Natural killer cell (primary cell): ENCODE data around the gene CHSY1. TPM values are rescaled to one million over a fixed set of nuclear protein-coding genes. Genes with fewer than 3 reads are reported as not detected.
A peak's percentile ranks its signal among the peaks of the same experiment; 100 is the strongest.

Experiments
- ATAC-seq, 3 donors: fragments of 150-1000 bp in 2 of 3; fragments of 200-7000 bp in 1 of 3; cut with Tn5 transposase; 1 replicate in 1 of 3; 2 replicates in 2 of 3; pipeline ENCODE4 v1.10.0; 2021; ENCODE audit warnings: mild to moderate bottlenecking in 2 of 3, moderate library complexity in 2 of 3
- DNase-seq, 2 donors: peaks; one replicate each; pipeline versions ENCODE4 v3.0.0 to v3.0.0-alpha.2; 2013 to 2021; ENCODE audit warnings: mixed read lengths in 1 of 2
- H3K27ac ChIP-seq: one replicate; pipeline ENCODE4 v1.5.1; 2013; ENCODE audit warnings: mild to moderate bottlenecking, low read length
- H3K27me3 ChIP-seq: one replicate; pipeline ENCODE4 v1.6.1; 2013; ENCODE audit warnings: low read length; ENCODE audit not compliant: control insufficient read depth, insufficient read depth
- H3K36me3 ChIP-seq: one replicate; pipeline ENCODE4 v1.6.1; 2013; ENCODE audit warnings: low read length; ENCODE audit not compliant: control insufficient read depth, insufficient read depth
- H3K4me1 ChIP-seq: one replicate; pipeline ENCODE4 v1.6.1; 2013; ENCODE audit warnings: low read length; ENCODE audit not compliant: control insufficient read depth, insufficient read depth
- H3K4me3 ChIP-seq: one replicate; pipeline ENCODE4 v1.5.1; 2013; ENCODE audit warnings: low read length
- H3K9me3 ChIP-seq: one replicate; pipeline ENCODE4 v1.6.1; 2013; ENCODE audit warnings: low read length; ENCODE audit not compliant: control insufficient read depth, insufficient read depth
- H3K27ac Mint-ChIP-seq, 2 donors: one replicate each; pipeline ENCODE4 v1.8.0; 2022; ENCODE audit warnings: mild to moderate bottlenecking in 2 of 2, mixed read lengths in 2 of 2, moderate library complexity in 1 of 2
- H3K27me3 Mint-ChIP-seq, 2 donors: one replicate each; pipeline ENCODE4 v1.8.0; 2022; ENCODE audit warnings: low read depth in 2 of 2, mixed read lengths in 2 of 2
- H3K36me3 Mint-ChIP-seq: one replicate; pipeline ENCODE4 v1.8.0; 2022; ENCODE audit warnings: mixed read lengths
- H3K4me1 Mint-ChIP-seq, 2 donors: one replicate each; pipeline ENCODE4 v1.8.0; 2022; ENCODE audit warnings: mixed read lengths in 2 of 2
- H3K4me3 Mint-ChIP-seq: one replicate; pipeline ENCODE4 v1.8.0; 2022; ENCODE audit warnings: mild to moderate bottlenecking, moderate library complexity, mixed read lengths
- H3K9me3 Mint-ChIP-seq, 2 donors: one replicate each; pipeline ENCODE4 v1.8.0; 2022; ENCODE audit warnings: mixed read lengths in 2 of 2
- CTCF ChIP-seq: fragments of 200-600 bp; IDR thresholded peaks from one replicate; pipeline ENCODE4 v1.8.0; 2022; ENCODE audit warnings: antibody characterized with exemption
- WGBS: methylation state at CpG from one replicate; pipeline ENCODE4 v1.1.7; 2013; ENCODE audit warnings: missing lambda C conversion rate; ENCODE audit not compliant: insufficient coverage; 5-methylcytosine and 5-hydroxymethylcytosine counted together
- intact Hi-C: fragments of 100-400 bp; cut with micrococcal nuclease; formaldehyde crosslinking; loops from one replicate; pipeline ENCODE4 v1.14.2; 2022
- total RNA-seq, 4 donors: library from RNA; stranded (reverse); fragments of 120-200 nt in 1 of 4; gene quantifications; one replicate each; pipeline versions ENCODE4 v1.2.3 to v1.2.4, GENCODE V29; 2013 to 2022

CHSY1 gene
- total RNA-seq, 3 donors from 2014 or later (not counting 1 experiment from before 2014, with no cell fraction given) = 21.1 to 32.5 (median 30.8) TPM

GRCh38 chr15:101266034-101266433 lies 14.2 kb upstream of the CHSY1 start:
- intact Hi-C loops = no loop called here
- Histone ChIP-seq H3K4me1 (peaks cover 29% of the 10 kb centered on the region), H3K9me3 (no peaks in the 10 kb centered on the region), H3K36me3 (peaks cover 9% of the 10 kb centered on the region), H3K27me3 (no peaks in the 10 kb centered on the region), H3K4me3 (no peak overlapping the region), H3K27ac (no peak overlapping the region)
- ATAC-seq (no peak), DNase-seq (no peak)
- Mint-ChIP-seq H3K4me3 (no peak overlapping the region), H3K4me1 (peaks cover 8 to 12% of the 10 kb centered on the region in 2 donors), H3K9me3 (no peaks in the 10 kb centered on the region), H3K27me3 (no peaks in the 10 kb centered on the region), H3K27ac (no peak overlapping the region), H3K36me3 (peaks cover 1% of the 10 kb centered on the region)
- TF ChIP-seq CTCF = no peak
- WGBS = 83% methylated on average over 3 of the region's 3 CpGs

DNA sequence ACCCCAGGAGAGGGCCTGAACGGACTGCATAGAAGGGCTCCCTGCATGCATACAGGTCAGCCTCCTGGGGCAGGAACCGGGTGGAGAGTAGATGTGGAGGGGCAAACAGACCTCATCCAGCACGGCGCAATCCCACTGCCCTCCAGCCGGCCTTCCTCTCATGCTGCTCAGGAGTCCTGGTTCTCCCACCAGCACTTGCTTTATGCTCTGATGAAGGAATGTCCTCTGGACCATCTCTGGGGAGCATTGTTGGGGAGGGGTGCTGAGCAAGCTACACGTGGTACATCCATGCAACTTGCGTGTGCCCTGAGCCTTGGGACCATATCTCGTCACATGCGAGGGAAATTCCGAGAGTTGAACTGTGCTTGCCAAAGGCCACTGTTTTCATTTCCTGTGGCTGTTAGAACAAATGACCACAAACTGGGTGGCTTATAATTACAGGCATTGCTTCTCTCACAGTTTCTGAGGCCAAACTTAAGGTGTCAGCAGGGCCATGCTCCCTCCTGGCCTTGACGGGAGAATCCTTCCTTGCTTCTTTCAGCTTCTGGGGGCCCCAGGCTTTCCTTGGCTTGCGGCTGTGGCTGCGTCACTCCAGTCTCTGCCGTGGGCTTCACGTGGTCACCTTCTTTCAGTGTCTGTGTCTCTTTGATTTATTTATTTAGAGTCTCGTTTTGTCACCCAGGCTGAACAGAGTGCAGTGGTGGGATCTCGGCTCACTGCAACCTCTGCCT lies 13.2 kb upstream of the CHSY1 start:
- peak overlapping the region; percentile 30 for H3K27ac ChIP-seq
- no peaks in the 10 kb centered on the region for H3K9me3 Mint-ChIP-seq
- no peak overlapping the region for H3K4me3 ChIP-seq
- H3K36me3 ChIP-seq = peaks cover 3% of the 10 kb centered on the region
- intact Hi-C loops = no loop called here
- TF ChIP-seq CTCF = no peak
- H3K27me3 ChIP-seq = no peaks in the 10 kb centered on the region
- H3K4me1 Mint-ChIP-seq = peaks cover 8 to 12% of the 10 kb centered on the region in 2 donors
- no peak for DNase-seq
- no peaks in the 10 kb centered on the region for H3K36me3 Mint-ChIP-seq
- H3K4me3 Mint-ChIP-seq = no peak overlapping the region
- H3K27ac Mint-ChIP-seq = no peak overlapping the region
- 74% methylated on average over 17 of the region's 17 CpGs for WGBS
- H3K27me3 Mint-ChIP-seq = no peaks in the 10 kb centered on the region
- H3K9me3 ChIP-seq = no peaks in the 10 kb centered on the region
- peak; percentile 10 to 52 (median 50) for ATAC-seq
- H3K4me1 ChIP-seq = peaks cover 29% of the 10 kb centered on the region

- no peak overlapping the region for H3K27ac ChIP-seq
- ATAC-seq = peak in 1 of 3 donors; percentile 37
- Mint-ChIP-seq H3K4me1 (peaks cover 6 to 8% of the 10 kb centered on the region in 2 donors), H3K4me3 (no peak overlapping the region), H3K27me3 (peaks cover 5 to 7% of the 10 kb centered on the region in 2 donors), H3K27ac (no peak overlapping the region), H3K9me3 (no peaks in the 10 kb centered on the region), H3K36me3 (no peaks in the 10 kb centered on the region)
- no peak overlapping the region for H3K4me3 ChIP-seq
- intact Hi-C loops = no loop called here
- no peaks in the 10 kb centered on the region for H3K27me3 ChIP-seq
- H3K9me3 ChIP-seq = no peaks in the 10 kb centered on the region
- WGBS = 84% methylated on average over 4 of the region's 4 CpGs
- peaks cover 29% of the 10 kb centered on the region for H3K4me1 ChIP-seq
- no peaks in the 10 kb centered on the region for H3K36me3 ChIP-seq
- no peak for DNase-seq
- no peak for TF ChIP-seq CTCF
Measured at GRCh38 chr15:101264011-101264410, 12.2 kb upstream of the CHSY1 start.

DNA sequence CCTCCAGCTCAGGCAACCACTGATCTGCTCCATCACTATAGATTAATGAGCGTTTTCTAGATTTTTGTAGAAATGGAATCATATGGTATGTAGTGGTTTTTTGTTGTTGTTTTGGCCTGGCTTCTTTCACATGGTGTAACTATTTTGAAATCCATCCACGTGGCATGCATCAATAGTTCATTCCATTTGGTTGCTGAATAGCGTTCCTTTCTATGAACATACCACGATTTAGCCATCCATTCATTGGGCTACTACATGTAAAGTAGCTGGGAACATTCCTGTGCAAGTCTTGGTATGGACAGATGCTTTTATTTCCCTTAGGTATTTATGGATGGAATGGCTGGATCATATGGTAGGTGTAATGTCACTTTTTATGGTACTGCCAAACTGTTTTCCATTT lies 10.7 kb upstream of the CHSY1 start:
- no peak for ATAC-seq
- Mint-ChIP-seq H3K36me3 (no peaks in the 10 kb centered on the region), H3K27me3 (peaks cover 5 to 18% of the 10 kb centered on the region in 2 donors), H3K27ac (no peak overlapping the region), H3K4me3 (no peak overlapping the region), H3K4me1 (peaks cover 0 to 6% of the 10 kb centered on the region in 2 donors), H3K9me3 (no peaks in the 10 kb centered on the region)
- intact Hi-C loops = no loop called here
- DNase-seq = no peak
- H3K4me3 ChIP-seq = no peak overlapping the region
- H3K27ac ChIP-seq = no peak overlapping the region
- H3K36me3 ChIP-seq = no peaks in the 10 kb centered on the region
- no peak for TF ChIP-seq CTCF
- H3K27me3 ChIP-seq = no peaks in the 10 kb centered on the region
- WGBS = 86% methylated on average over 2 of the region's 4 CpGs
- H3K4me1 ChIP-seq = peaks cover 29% of the 10 kb centered on the region
- no peaks in the 10 kb centered on the region for H3K9me3 ChIP-seq
